ENCODE measurements around the gene ZNF169.
A peak's percentile ranks its signal among the peaks of the same experiment; 100 is the strongest.
"Not testable (repeated sequence)": the region's sequence is repeated elsewhere in the genome, so short reads cannot be mapped to it uniquely, and the experiment has no call there.

ZNF169 gene

DNA sequence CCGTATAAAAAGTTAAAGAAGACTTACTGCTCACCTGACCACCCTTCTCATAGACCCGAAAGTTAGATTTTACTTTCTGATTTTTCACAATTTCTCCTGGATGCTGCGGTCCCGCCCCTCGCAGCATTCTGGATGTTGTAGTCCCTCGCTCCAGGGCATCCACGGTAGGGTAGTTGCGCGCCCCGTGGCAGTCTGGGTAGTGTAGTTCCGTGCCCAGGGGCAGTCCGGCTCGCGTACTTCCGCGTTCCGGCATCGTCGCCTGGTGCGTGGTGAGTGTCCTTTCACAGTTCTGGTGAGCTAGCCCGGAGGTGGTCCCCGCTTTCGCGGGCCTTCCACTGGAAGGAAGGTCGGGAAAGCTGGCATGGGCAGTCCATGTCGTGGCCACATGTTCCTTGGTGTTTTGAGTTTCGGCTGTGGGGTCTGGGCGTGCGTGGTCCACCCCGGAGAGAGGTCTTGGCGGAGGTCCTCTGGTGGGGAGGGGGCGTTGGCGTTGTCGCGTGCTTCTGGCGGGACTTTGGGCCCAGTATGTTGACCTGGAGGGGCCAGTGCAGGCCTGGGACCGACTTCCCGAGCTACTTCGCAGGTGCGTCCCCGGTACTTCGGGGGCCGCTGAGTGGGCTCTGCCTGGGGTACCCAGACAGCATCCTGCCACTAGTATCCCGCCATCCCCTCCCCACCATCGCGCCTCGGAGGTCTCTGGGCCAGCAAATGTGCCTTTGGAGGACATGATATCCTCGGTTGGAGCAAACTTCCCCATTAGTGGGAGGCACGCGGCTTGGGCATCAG is at the start of gene ZNF169:
TSS of gene ZNF169 (plus strand) at position 222 of the 786 bp plus-strand sequence. CDS start 19,515 bp downstream, outside the sequence.
- peak; percentile 62 for DNase-seq

DNA sequence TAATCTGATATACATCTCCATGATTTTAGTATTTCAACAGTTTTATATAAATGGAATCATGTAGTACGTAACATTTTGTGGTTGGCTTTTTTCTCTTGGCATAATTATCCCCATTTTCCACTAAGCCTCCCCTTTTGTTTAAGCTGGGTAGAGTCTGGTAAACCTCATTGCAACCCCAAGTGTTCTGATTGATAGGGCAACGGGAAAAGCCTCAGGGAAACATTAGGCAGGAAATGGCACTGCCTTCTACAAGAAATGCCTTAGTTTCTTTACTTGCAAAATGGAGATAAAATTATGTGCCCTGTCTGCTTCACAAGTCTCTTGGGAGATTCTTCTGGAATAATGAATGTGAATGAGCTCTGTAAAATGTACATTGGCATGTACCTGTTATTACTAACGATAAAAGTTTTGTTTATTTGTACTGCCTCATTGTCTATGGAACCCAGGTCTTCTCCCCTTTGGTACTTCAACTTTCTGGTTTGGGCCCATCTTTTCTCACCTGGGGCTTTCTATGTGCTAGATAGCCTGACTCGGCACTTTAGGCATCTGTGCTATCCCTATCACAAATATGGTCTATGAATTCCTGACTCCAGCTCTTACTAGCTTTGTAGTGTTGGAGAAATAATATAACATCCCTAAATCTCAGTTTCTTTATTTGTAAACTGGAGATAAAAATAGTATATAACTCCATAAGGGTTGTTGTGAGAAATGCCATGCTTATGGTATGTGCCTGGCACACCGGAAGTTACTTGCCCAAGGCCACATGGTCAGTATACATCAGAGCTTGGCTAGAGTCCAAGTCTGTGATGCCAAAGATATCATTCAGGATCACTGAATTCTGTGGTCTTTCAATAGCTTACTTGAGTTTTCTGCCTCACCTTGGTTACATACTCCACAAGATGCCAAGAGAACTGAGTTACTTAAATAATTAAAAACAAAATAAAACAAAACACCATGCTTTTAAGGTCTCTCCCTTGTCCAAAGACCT is 48.2 kb upstream of the ZNF169 start:
- DNase-seq: no peak

GRCh38 chr9:94212091-94212490 is 47.0 kb upstream of the ZNF169 start:
- DNase-seq: no peak

DNA sequence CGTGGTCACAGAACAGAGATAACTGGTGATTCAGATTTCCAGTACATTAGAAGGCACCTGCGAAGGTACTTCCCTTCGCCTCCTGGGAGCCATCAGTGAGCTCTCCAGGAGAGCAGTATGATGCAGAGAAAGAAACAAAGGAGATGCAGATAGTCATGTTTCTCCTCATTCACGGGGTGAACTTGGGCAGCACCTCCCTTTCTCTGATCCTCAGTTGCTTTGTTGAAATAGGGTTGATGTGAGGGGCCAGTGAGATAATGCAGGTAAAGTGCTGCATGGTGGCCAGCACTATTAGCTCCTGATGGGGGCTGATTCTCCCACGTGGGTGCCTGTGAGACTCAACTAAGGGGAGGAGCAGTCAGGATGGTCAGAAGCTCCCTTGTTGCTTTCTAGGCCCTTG is 46.6 kb upstream of the ZNF169 start:
- no peak for DNase-seq

DNA sequence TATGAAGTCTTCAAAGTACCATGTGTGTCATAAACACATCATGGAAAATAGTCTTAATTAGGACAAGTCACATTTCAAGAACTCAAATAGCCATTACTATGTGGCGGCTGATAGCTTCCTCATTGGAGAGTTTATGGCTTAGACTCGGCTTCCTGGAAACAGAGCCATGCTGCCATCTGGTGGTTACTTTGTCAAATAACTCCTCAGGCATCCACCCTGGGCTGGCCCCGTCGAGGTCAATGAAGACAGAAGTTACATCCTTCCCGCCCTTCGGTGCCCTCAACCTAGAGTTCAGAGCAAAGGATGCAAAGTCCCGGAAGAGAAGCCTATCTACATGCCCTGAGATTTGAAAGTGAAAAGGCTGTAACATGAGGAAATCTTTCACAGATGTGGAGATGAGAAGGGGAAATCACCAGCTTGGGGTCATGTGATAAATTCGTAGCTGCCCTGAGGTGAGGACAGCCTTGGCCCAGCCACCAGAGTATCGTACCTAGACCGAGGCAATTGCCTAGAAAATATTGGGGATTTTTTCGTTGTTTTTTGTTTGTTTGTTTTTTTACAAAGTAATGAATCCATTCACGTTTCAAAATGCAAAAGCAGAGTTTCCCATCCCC is 45.5 kb upstream of the ZNF169 start:
- peak; percentile 77 for DNase-seq

- DNase-seq: no peak
These were observed 36.2 kb upstream of the ZNF169 start for GRCh38 chr9:94222870-94223269.

- DNase-seq: not testable (repeated sequence)
These were observed 33.7 kb upstream of the ZNF169 start for GRCh38 chr9:94225413-94225812.

- no peak for DNase-seq
These were observed 30.5 kb upstream of the ZNF169 start for GRCh38 chr9:94228616-94229015.

DNA sequence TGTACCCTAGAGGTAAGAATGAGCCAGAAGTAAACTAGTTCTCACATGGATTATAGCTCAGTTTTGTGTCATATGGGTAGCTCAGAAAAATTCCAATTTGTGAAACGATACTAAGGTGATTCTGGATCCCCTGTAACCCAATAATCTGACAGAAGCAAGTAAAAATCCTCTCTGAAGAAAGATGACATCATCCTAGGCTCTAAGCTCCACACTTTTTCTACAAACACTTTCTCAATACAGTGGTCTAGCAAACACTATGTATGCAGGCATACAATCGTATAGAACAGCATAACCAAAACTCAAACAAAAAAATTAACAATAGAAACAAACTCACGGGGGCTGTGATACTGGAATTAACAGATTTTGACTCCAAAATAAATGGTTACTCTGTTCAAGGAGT is 26.7 kb upstream of the ZNF169 start:
- no peak for DNase-seq

- DNase-seq: not testable (repeated sequence)
These were observed 18.0 kb upstream of the ZNF169 start for GRCh38 chr9:94241098-94241497.

DNA sequence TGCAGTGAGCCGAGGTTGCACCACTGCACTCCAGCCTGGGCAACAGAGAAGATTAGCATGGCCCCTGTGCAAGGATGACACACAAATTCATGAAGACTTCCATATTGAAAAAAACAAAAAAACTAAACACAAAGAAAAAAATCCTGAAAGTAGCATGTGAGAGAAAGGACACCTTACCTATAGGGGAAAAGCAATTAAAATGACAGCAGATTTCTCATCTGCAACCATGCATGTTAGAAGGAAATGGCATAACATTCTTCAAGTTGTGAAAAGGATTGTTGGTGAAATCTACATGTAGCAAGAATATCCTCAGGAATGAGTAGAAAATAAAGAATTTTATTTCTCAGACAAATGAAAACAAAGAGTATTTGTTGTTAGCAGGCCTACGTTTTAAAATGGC is 13.4 kb upstream of the ZNF169 start:
- no peak for DNase-seq

GRCh38 chr9:94250456-94250855 is 8.6 kb upstream of the ZNF169 start:
- DNase-seq: no peak

DNA sequence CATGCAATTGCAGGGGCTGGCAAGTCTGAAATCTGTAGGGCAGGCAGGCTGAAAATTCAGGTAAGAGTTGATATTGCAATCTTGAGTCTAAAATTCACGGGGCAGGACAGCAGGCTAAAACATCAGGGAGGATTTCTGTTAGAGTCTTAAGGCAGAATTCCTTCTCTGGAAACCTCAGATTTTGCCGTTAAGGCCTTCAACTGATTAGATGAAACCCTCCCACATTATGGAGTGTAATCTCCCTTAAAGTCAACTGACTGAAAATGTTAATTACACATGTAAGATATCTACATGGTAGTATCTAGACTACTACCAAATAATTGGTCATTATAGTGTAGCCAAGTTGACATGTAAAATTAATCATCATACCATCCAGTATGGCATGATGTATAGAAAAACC is 3.1 kb upstream of the ZNF169 start:
- no peak for DNase-seq

DNA sequence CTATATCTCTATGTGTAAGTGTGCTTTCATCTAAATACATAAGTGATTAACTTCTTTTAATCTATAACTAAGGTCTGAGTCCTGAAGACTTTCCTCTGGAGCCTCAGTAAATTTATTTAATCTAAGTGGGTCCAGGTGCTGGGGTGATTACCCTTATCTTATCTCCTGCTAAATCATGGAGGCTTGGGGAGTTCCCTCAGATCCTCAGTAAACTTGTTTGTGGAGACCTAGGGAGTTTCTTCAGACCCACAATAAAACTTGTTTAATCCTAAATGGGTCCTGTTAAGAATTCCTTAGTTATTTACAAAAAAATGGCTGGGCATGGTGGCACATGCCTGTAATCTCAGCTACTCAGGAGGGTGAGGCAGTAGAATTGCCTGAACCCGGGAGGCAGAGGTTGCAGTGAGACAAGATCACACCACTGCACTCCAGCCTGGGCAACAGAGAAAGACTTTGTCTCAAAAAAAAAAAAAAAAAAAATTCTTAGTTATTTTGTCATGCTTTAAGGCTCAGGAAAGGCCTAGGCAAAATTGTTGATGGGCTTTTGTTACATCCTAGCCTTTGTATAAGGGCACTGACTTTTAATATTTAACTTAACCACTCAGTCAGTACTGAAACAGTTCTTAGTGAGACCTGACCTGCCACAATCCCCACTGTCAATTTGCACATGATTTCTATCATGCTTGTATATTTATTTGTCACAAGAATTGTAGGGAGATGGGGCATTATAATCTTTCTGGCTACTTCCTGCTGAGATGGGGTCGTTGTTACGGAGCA is 6.7 kb downstream of the ZNF169 start:
- not testable (repeated sequence) for DNase-seq

GRCh38 chr9:94269264-94269663 is 10.2 kb downstream of the ZNF169 start:
- DNase-seq: no peak

- no peak for DNase-seq
These were observed 10.9 kb downstream of the ZNF169 start for GRCh38 chr9:94270009-94270408.

- not testable (repeated sequence) for DNase-seq
These were observed 17.9 kb downstream of the ZNF169 start for GRCh38 chr9:94277029-94277428.

- DNase-seq: no peak
These were observed 18.9 kb downstream of the ZNF169 start for GRCh38 chr9:94277885-94278536.

- DNase-seq: no peak
These were observed 21.4 kb downstream of the ZNF169 start for GRCh38 chr9:94280409-94280989.

DNA sequence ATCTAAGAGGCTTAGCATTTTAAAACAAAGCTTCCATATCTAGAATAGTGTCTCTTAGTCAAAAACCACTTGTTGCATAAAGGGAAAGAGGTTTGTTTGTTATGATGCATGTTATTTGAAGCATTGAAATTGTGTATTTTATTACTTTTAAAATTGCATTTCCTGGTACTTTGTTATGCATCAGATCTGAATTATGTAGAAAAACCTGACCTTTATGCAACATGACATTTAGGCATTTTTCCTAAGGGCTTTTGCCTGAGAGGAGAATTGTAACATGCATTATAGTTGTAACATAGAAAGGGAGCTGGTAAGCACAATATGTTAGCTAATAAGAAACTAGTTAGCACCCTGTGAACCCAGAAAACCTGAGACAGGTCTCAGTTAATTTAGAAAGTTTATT is 22.0 kb downstream of the ZNF169 start:
- no peak for DNase-seq

DNA sequence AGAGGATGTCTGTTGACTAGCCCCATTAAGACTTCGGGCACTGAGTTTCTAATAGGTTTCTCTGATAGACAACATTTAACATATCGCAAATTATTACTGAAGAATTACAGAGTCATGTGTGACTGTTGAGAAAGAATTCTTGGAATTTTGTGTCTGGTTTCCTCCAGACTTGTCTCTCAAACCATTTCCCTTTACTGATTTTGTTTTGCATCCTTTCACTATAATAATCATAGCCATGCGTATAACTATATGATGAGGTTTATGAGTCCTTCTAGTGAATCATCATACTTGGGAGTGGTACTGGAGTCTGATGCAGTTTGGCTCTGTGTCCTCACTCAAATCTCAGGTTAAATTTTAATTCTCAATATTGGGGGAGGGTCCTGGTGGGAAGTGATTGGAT is 27.0 kb downstream of the ZNF169 start:
- no peak for DNase-seq
